BLaER1 (cell line): Measurements from ENCODE around the gene RPUSD3.

Experiments
- H3K27ac ChIP-seq: shearing (Covaris generic); formaldehyde crosslinking; 2 replicates; pipeline ENCODE4 v1.8.1; 2022
- H3K27me3 ChIP-seq: shearing (Covaris generic); formaldehyde crosslinking; 2 replicates; pipeline ENCODE4 v1.8.1; 2022
- H3K36me3 ChIP-seq: shearing (Covaris generic); formaldehyde crosslinking; 2 replicates; pipeline ENCODE4 v1.8.1; 2022
- H3K4me1 ChIP-seq: shearing (Covaris generic); formaldehyde crosslinking; 2 replicates; pipeline ENCODE4 v1.8.1; 2022
- H3K4me2 ChIP-seq: shearing (Covaris generic); formaldehyde crosslinking; 2 replicates; pipeline ENCODE4 v1.8.1; 2022
- H3K4me3 ChIP-seq: shearing (Covaris generic); formaldehyde crosslinking; 2 replicates; pipeline ENCODE4 v1.8.1; 2022
- H3K9ac ChIP-seq: shearing (Covaris generic); formaldehyde crosslinking; 2 replicates; pipeline ENCODE4 v1.8.1; 2022
- H3K9me3 ChIP-seq: shearing (Covaris generic); formaldehyde crosslinking; 2 replicates; pipeline ENCODE4 v1.8.1; 2022
- H4K20me1 ChIP-seq: shearing (Covaris generic); formaldehyde crosslinking; 2 replicates; pipeline ENCODE4 v1.8.1; 2022
- Cebpa-rat ChIP-seq: shearing (Covaris generic); IDR thresholded peaks from 2 replicates; pipeline ENCODE4 v1.8.1; 2022

RPUSD3 gene

GRCh38 chr3:9837701-9838582, 5.9 kb downstream of the RPUSD3 start:
- H4K20me1 ChIP-seq, result no peaks in the 10 kb centered on the region
- no peak overlapping the region for H3K27ac ChIP-seq
- peaks cover 19% of the 10 kb centered on the region for H3K4me1 ChIP-seq
- peak overlapping the region; percentile 24; the same call in 1 of the 2 replicates for H3K4me2 ChIP-seq
- no peaks in the 10 kb centered on the region for H3K9me3 ChIP-seq
- 0 out of 2 replicates have a peak overlapping the region, but pooled peaks have one; percentile 32 for H3K9ac ChIP-seq
- no peaks in the 10 kb centered on the region for H3K27me3 ChIP-seq
- TF ChIP-seq Cebpa-rat, result no peak
- no peak overlapping the region for H3K4me3 ChIP-seq
- peaks cover 89% of the 10 kb centered on the region for H3K36me3 ChIP-seq

GRCh38 chr3:9834520-9835380, 9.1 kb downstream of the RPUSD3 start:
- no peaks in the 10 kb centered on the region for H3K27me3 ChIP-seq
- H3K4me2 ChIP-seq, result no peak overlapping the region
- H3K9me3 ChIP-seq, result no peaks in the 10 kb centered on the region
- peaks cover 10% of the 10 kb centered on the region for H3K4me1 ChIP-seq
- TF ChIP-seq Cebpa-rat, result no peak
- H4K20me1 ChIP-seq, result 0 out of 2 replicates have a peak, but pooled peaks cover 4% of the 10 kb centered on the region
- H3K9ac ChIP-seq, result no peak overlapping the region
- H3K27ac ChIP-seq, result no peak overlapping the region
- H3K36me3 ChIP-seq, result peaks cover 89% of the 10 kb centered on the region
- H3K4me3 ChIP-seq, result no peak overlapping the region

- Histone ChIP-seq H3K9me3 (no peaks in the 10 kb centered on the region), H3K27ac (no peak overlapping the region), H3K4me2 (no peak overlapping the region), H3K36me3 (peaks cover 86% of the 10 kb centered on the region), H3K4me3 (no peak overlapping the region), H3K4me1 (peaks cover 3% of the 10 kb centered on the region), H3K9ac (no peak overlapping the region), H4K20me1 (0 out of 2 replicates have a peak, but pooled peaks cover 4% of the 10 kb centered on the region), H3K27me3 (no peaks in the 10 kb centered on the region)
- no peak for TF ChIP-seq Cebpa-rat
These were observed 10.7 kb downstream of the RPUSD3 start for GRCh38 chr3:9833078-9833477.

GRCh38 chr3:9831253-9831652, 12.6 kb downstream of the RPUSD3 start:
- H3K9me3 ChIP-seq, result no peaks in the 10 kb centered on the region
- H3K36me3 ChIP-seq, result peaks cover 83% of the 10 kb centered on the region
- TF ChIP-seq Cebpa-rat, result no peak
- H3K4me3 ChIP-seq, result no peak overlapping the region
- peaks cover 11% of the 10 kb centered on the region for H3K4me1 ChIP-seq
- no peak overlapping the region for H3K27ac ChIP-seq
- no peak overlapping the region for H3K9ac ChIP-seq
- H3K4me2 ChIP-seq, result no peak overlapping the region
- 0 out of 2 replicates have a peak, but pooled peaks cover 4% of the 10 kb centered on the region for H4K20me1 ChIP-seq
- H3K27me3 ChIP-seq, result no peaks in the 10 kb centered on the region

GRCh38 chr3:9828801-9829755, 14.7 kb downstream of the RPUSD3 start:
- peaks cover 11% of the 10 kb centered on the region for H3K4me1 ChIP-seq
- H3K4me3 ChIP-seq, result no peak overlapping the region
- H3K9ac ChIP-seq, result no peak overlapping the region
- 0 out of 2 replicates have a peak, but pooled peaks cover 4% of the 10 kb centered on the region for H4K20me1 ChIP-seq
- no peaks in the 10 kb centered on the region for H3K9me3 ChIP-seq
- TF ChIP-seq Cebpa-rat, result no peak
- no peak overlapping the region for H3K27ac ChIP-seq
- no peaks in the 10 kb centered on the region for H3K27me3 ChIP-seq
- no peak overlapping the region for H3K4me2 ChIP-seq
- peaks cover 61% of the 10 kb centered on the region for H3K36me3 ChIP-seq

- Histone ChIP-seq H3K4me2 (no peak overlapping the region), H3K27me3 (no peaks in the 10 kb centered on the region), H3K4me1 (peaks cover 11% of the 10 kb centered on the region), H3K4me3 (no peak overlapping the region), H3K9me3 (no peaks in the 10 kb centered on the region), H3K27ac (no peak overlapping the region), H3K36me3 (peaks cover 42% of the 10 kb centered on the region), H4K20me1 (no peaks in the 10 kb centered on the region), H3K9ac (no peak overlapping the region)
- no peak for TF ChIP-seq Cebpa-rat
These were observed 16.8 kb downstream of the RPUSD3 start for GRCh38 chr3:9826815-9827573.

GRCh38 chr3:9825451-9826040, 18.3 kb downstream of the RPUSD3 start:
- Histone ChIP-seq H3K9ac (no peak overlapping the region), H3K4me3 (no peak overlapping the region), H3K36me3 (peaks cover 29% of the 10 kb centered on the region), H3K27me3 (no peaks in the 10 kb centered on the region), H3K4me2 (no peak overlapping the region), H3K27ac (no peak overlapping the region), H3K9me3 (no peaks in the 10 kb centered on the region), H4K20me1 (no peaks in the 10 kb centered on the region), H3K4me1 (peaks cover 11% of the 10 kb centered on the region)
- TF ChIP-seq Cebpa-rat, result no peak

- Histone ChIP-seq H3K9ac (no peak overlapping the region), H3K9me3 (no peaks in the 10 kb centered on the region), H3K36me3 (0 out of 2 replicates have a peak, but pooled peaks cover 1% of the 10 kb centered on the region), H3K27me3 (no peaks in the 10 kb centered on the region), H4K20me1 (no peaks in the 10 kb centered on the region), H3K4me1 (no peaks in the 10 kb centered on the region), H3K4me2 (no peak overlapping the region), H3K27ac (no peak overlapping the region), H3K4me3 (no peak overlapping the region)
- no peak for TF ChIP-seq Cebpa-rat
These were observed 22.9 kb downstream of the RPUSD3 start for GRCh38 chr3:9820946-9821345.
